Activated naive CD8-positive, alpha-beta T cell treated with anti-CD3 and anti-CD28 coated beads for 36 hours (primary cell): ENCODE data around the gene TRH. TPM values are rescaled to one million over a fixed set of nuclear protein-coding genes. Genes with fewer than 3 reads are reported as not detected.

Experiments
- DNase-seq: peaks from one replicate; pipeline ENCODE4 v3.0.0; 2021
- H3K27ac Mint-ChIP-seq: one replicate; pipeline ENCODE4 v1.8.0; 2022; ENCODE audit warnings: mild to moderate bottlenecking, moderate library complexity, mixed read lengths
- H3K27me3 Mint-ChIP-seq: one replicate; pipeline ENCODE4 v1.8.0; 2022; ENCODE audit warnings: mild to moderate bottlenecking, mixed read lengths
- H3K36me3 Mint-ChIP-seq: one replicate; pipeline ENCODE4 v1.8.0; 2021; ENCODE audit warnings: mild to moderate bottlenecking, mixed read lengths
- H3K4me1 Mint-ChIP-seq: one replicate; pipeline ENCODE4 v1.8.0; 2021; ENCODE audit warnings: mixed read lengths
- H3K4me3 Mint-ChIP-seq: one replicate; pipeline ENCODE4 v1.8.0; 2022; ENCODE audit warnings: mild to moderate bottlenecking, moderate library complexity, mixed read lengths
- H3K9me3 Mint-ChIP-seq: one replicate; pipeline ENCODE4 v1.8.0; 2022; ENCODE audit warnings: mixed read lengths
- total RNA-seq, 2 experiments: library from RNA; stranded (reverse); gene quantifications; one replicate each; pipeline ENCODE4 v1.2.3, GENCODE V29; 2021

The TRH gene
- total RNA-seq = not detected

DNA sequence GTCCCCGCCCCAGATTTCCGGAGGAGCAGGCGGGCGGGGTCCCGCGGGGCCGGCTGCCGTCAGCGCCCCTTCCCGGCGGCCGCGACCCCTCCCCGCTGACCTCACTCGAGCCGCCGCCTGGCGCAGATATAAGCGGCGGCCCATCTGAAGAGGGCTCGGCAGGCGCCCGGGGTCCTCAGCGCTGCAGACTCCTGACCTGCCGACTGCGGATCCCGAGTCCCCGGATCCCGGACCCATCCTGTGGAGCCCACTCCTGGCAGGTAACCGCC lies at the start of gene TRH:
Gene TRH, plus strand, starts transcription at position 157 of the 269 bp plus-strand sequence. CDS start 1,097 bp downstream, outside the sequence.
- no peaks in the 10 kb centered on the region for H3K9me3 Mint-ChIP-seq
- DNase-seq = no peak
- H3K27me3 Mint-ChIP-seq = peaks cover 56% of the 10 kb centered on the region
- H3K4me1 Mint-ChIP-seq = peaks cover 4% of the 10 kb centered on the region
- H3K27ac Mint-ChIP-seq = no peak within 1 kb of the TSS
- H3K4me3 Mint-ChIP-seq = peak within 1 kb of the TSS; percentile 60
- H3K36me3 Mint-ChIP-seq = peaks cover 1% of the 10 kb centered on the region

GRCh38 chr3:129927072-129927471 lies 47.4 kb upstream of the TRH start:
- no peak overlapping the region for H3K27ac Mint-ChIP-seq
- no peak overlapping the region for H3K4me3 Mint-ChIP-seq
- peaks cover 16% of the 10 kb centered on the region for H3K9me3 Mint-ChIP-seq
- no peak for DNase-seq
- H3K4me1 Mint-ChIP-seq = no peaks in the 10 kb centered on the region
- peaks cover 6% of the 10 kb centered on the region for H3K36me3 Mint-ChIP-seq
- H3K27me3 Mint-ChIP-seq = no peaks in the 10 kb centered on the region

GRCh38 chr3:129929383-129929782 lies 45.1 kb upstream of the TRH start:
- H3K36me3 Mint-ChIP-seq = peaks cover 6% of the 10 kb centered on the region
- peaks cover 12% of the 10 kb centered on the region for H3K9me3 Mint-ChIP-seq
- H3K4me1 Mint-ChIP-seq = no peaks in the 10 kb centered on the region
- no peaks in the 10 kb centered on the region for H3K27me3 Mint-ChIP-seq
- no peak for DNase-seq
- no peak overlapping the region for H3K27ac Mint-ChIP-seq
- no peak overlapping the region for H3K4me3 Mint-ChIP-seq

DNA sequence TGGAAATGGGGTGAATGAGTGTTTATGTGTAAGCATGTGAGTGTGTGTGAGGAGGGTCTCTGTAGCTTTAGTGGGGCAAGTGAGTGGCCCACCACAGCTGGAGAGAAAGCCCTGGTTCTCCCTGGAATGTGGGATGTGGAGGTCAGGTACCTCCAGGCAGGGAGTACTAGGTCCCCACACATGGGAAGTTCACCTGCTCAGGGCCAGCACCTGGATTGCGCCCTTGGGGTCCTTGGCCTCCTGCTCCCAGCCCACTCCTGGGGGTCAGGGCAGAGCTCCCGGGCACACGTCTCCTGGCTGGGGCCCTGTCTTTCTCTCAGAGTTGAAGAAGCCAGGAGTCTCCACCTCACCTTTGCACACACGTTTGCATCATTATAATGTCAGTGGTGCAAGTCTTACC lies 41.0 kb upstream of the TRH start:
- Mint-ChIP-seq H3K27ac (no peak overlapping the region), H3K4me1 (peaks cover 2% of the 10 kb centered on the region), H3K4me3 (no peak overlapping the region), H3K27me3 (no peaks in the 10 kb centered on the region), H3K36me3 (peaks cover 3% of the 10 kb centered on the region), H3K9me3 (peaks cover 8% of the 10 kb centered on the region)
- no peak for DNase-seq

GRCh38 chr3:129934234-129935123 lies 40.0 kb upstream of the TRH start:
- H3K4me3 Mint-ChIP-seq = no peak overlapping the region
- H3K9me3 Mint-ChIP-seq = peaks cover 7% of the 10 kb centered on the region
- H3K4me1 Mint-ChIP-seq = peaks cover 2% of the 10 kb centered on the region
- peaks cover 3% of the 10 kb centered on the region for H3K36me3 Mint-ChIP-seq
- no peaks in the 10 kb centered on the region for H3K27me3 Mint-ChIP-seq
- DNase-seq = no peak
- H3K27ac Mint-ChIP-seq = no peak overlapping the region

- no peaks in the 10 kb centered on the region for H3K27me3 Mint-ChIP-seq
Observed at GRCh38 chr3:129936757-129937156, 37.8 kb upstream of the TRH start.

GRCh38 chr3:129937717-129938116 lies 36.8 kb upstream of the TRH start:
- Mint-ChIP-seq H3K36me3 (no peaks in the 10 kb centered on the region), H3K27ac (no peak overlapping the region), H3K9me3 (no peaks in the 10 kb centered on the region), H3K27me3 (peaks cover 3% of the 10 kb centered on the region), H3K4me3 (peak overlapping the region; percentile 12), H3K4me1 (peaks cover 2% of the 10 kb centered on the region)
- no peak for DNase-seq

More at GRCh38 chr3:129936757-129937156, 37.8 kb upstream of the TRH start:
- no peaks in the 10 kb centered on the region for H3K9me3 Mint-ChIP-seq
- peak overlapping the region; percentile 37 for H3K4me3 Mint-ChIP-seq
- H3K36me3 Mint-ChIP-seq = no peaks in the 10 kb centered on the region
- H3K4me1 Mint-ChIP-seq = peaks cover 2% of the 10 kb centered on the region
- H3K27ac Mint-ChIP-seq = peak overlapping the region; percentile 57
- DNase-seq = peak; percentile 10

GRCh38 chr3:129938140-129938930 lies 36.2 kb upstream of the TRH start:
- Mint-ChIP-seq H3K27ac (no peak overlapping the region), H3K4me1 (peaks cover 2% of the 10 kb centered on the region), H3K9me3 (no peaks in the 10 kb centered on the region), H3K4me3 (no peak overlapping the region), H3K27me3 (peaks cover 3% of the 10 kb centered on the region), H3K36me3 (no peaks in the 10 kb centered on the region)
- no peak for DNase-seq

DNA sequence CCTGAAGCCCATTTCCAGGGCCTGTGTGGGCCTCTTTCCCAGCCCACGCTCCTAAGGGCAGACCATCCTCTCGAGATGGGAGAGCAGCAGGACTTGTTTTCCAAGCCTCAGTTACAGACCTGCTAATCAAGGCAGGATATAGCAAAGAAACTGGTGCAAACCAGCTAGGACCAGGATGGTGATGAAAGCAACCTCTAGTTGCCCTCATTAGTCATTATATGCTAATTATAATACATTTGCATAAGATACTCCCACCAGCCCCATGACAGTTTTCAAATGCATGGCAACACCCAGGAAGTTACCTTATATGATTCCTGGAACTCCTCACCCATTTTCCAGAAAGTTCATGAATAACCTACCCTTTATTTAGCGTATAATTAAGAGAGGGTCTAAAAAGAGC lies 34.4 kb upstream of the TRH start:
- no peaks in the 10 kb centered on the region for H3K9me3 Mint-ChIP-seq
- no peak overlapping the region for H3K27ac Mint-ChIP-seq
- no peak overlapping the region for H3K4me3 Mint-ChIP-seq
- H3K4me1 Mint-ChIP-seq = peaks cover 2% of the 10 kb centered on the region
- H3K36me3 Mint-ChIP-seq = no peaks in the 10 kb centered on the region
- peaks cover 3% of the 10 kb centered on the region for H3K27me3 Mint-ChIP-seq
- no peak for DNase-seq

- Mint-ChIP-seq H3K36me3 (no peaks in the 10 kb centered on the region), H3K27ac (no peak overlapping the region), H3K4me3 (no peak overlapping the region), H3K27me3 (peaks cover 3% of the 10 kb centered on the region), H3K4me1 (no peaks in the 10 kb centered on the region), H3K9me3 (no peaks in the 10 kb centered on the region)
- DNase-seq = peak; percentile 36
Observed at GRCh38 chr3:129942296-129942695, 32.2 kb upstream of the TRH start.

- no peak overlapping the region for H3K27ac Mint-ChIP-seq
- H3K9me3 Mint-ChIP-seq = no peaks in the 10 kb centered on the region
- no peaks in the 10 kb centered on the region for H3K4me1 Mint-ChIP-seq
- peaks cover 3% of the 10 kb centered on the region for H3K27me3 Mint-ChIP-seq
- no peak overlapping the region for H3K4me3 Mint-ChIP-seq
- no peak for DNase-seq
- no peaks in the 10 kb centered on the region for H3K36me3 Mint-ChIP-seq
Observed at GRCh38 chr3:129943020-129943419, 31.5 kb upstream of the TRH start.

GRCh38 chr3:129944709-129945108 lies 29.8 kb upstream of the TRH start:
- H3K9me3 Mint-ChIP-seq = no peaks in the 10 kb centered on the region
- H3K4me3 Mint-ChIP-seq = no peak overlapping the region
- no peaks in the 10 kb centered on the region for H3K4me1 Mint-ChIP-seq
- peaks cover 3% of the 10 kb centered on the region for H3K27me3 Mint-ChIP-seq
- H3K36me3 Mint-ChIP-seq = no peaks in the 10 kb centered on the region
- DNase-seq = no peak
- H3K27ac Mint-ChIP-seq = no peak overlapping the region

DNA sequence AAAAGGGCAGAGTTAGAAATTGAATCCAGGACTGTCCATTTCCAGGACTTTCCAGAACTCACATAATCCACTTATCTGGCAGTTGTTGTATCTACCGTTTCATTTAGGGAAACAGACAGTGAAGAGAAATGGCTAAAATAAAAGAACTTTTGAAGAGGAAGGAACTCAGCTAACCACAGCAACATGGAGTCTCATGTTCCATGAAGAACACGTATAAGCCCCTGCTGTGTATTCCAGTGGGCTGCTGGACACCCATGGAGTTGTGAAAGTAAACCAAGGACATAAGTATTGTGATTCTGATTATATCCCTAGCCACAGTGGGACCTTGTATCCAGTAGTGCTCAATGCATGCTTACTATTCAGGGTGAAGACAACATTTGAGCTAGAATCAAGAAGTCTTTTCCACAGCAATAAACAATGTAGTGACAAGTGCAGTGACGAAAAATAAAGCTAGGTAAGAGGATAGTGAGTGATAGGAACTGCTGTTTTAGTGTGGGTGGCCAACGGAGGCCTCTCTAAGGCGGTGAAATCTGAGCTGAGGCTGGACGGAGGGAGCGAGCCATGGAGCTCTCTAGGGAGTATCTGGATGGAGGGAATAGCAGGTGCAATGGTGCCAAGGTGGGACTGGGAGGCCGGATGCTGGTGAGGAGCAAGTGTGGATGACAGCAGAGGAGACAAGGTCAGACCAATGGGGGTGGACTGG lies 26.8 kb upstream of the TRH start:
- H3K4me3 Mint-ChIP-seq = no peak overlapping the region
- no peaks in the 10 kb centered on the region for H3K27me3 Mint-ChIP-seq
- DNase-seq = no peak
- no peaks in the 10 kb centered on the region for H3K36me3 Mint-ChIP-seq
- no peak overlapping the region for H3K27ac Mint-ChIP-seq
- no peaks in the 10 kb centered on the region for H3K4me1 Mint-ChIP-seq
- H3K9me3 Mint-ChIP-seq = no peaks in the 10 kb centered on the region

- Mint-ChIP-seq H3K4me1 (no peaks in the 10 kb centered on the region), H3K27ac (no peak overlapping the region), H3K4me3 (no peak overlapping the region), H3K27me3 (no peaks in the 10 kb centered on the region), H3K9me3 (no peaks in the 10 kb centered on the region), H3K36me3 (no peaks in the 10 kb centered on the region)
- DNase-seq = no peak
Observed at GRCh38 chr3:129950318-129951046, 24.0 kb upstream of the TRH start.
